ENCODE data around the gene SLC47A1.
"Not testable (repeated sequence)": the region's sequence is repeated elsewhere in the genome, so short reads cannot be mapped to it uniquely, and the experiment has no call there.

The SLC47A1 gene

GRCh38 chr17:19523690-19524089 lies 10.0 kb upstream of the SLC47A1 start:
- DNase-seq: no peak

GRCh38 chr17:19526950-19527349 lies 6.7 kb upstream of the SLC47A1 start:
- DNase-seq: not testable (repeated sequence)

DNA sequence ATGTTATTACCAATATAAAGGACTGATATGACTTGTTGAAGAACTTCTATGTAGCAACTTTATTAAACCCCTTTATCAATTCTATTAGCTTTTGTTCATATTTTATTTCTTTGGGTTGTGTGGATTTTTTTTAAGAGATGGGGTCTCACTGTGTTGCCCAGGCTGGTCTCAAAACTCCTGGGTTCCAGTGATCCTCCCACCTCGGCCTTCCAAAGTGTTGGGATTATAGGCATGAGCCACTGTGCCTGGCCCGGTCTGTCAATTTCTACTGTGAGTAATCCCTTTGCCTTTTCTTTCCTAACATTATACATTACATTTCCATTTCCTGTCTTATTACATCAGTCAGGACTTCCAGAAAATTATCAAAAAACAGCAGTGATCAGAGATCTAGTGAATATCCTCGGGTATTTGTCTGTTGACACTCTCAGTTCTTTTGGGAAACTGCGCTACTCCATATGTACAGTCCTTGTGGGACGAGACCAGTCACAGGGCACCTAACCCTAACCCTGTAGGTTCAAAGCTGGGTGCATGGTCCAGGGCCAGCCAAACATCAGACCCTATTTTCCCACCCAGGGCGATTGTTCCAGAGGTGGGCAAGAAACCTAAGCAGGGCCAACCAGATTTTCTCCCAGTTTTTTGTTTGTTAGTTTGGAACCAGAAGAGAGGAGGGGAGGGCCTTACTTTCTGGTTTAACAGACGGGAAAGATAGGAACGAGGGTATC lies 1.7 kb upstream of the SLC47A1 start:
- no peak for DNase-seq

GRCh38 chr17:19533036-19533717 lies 477 bp upstream of the SLC47A1 start:
- no peak for DNase-seq

- no peak for DNase-seq
These were observed 1.0 kb downstream of the SLC47A1 start for GRCh38 chr17:19534562-19535149.

DNA sequence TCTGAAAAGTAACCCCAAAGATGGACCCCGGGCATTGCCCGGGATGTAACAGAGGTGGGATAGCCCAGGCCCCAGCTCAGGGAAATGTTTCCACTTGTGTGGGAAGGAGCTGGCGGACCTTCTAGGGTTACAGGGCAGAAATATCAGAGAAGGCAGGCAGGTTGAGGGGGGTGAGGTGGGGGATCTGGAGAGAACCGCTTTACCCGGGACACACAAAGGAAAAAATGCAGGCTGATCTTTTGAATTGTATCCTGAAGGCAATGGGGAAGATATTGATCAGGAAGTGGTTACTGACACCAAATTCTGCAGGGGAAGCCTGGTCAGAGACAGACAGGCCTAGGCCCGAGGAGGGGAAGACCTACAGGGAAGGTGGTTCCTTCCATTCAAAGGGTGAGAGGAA lies 3.5 kb downstream of the SLC47A1 start:
- no peak for DNase-seq

GRCh38 chr17:19538095-19539039 lies 4.7 kb downstream of the SLC47A1 start:
- no peak for DNase-seq

GRCh38 chr17:19539040-19539399 lies 5.4 kb downstream of the SLC47A1 start:
- no peak for DNase-seq

GRCh38 chr17:19539841-19540311 lies 6.2 kb downstream of the SLC47A1 start:
- no peak for DNase-seq

DNA sequence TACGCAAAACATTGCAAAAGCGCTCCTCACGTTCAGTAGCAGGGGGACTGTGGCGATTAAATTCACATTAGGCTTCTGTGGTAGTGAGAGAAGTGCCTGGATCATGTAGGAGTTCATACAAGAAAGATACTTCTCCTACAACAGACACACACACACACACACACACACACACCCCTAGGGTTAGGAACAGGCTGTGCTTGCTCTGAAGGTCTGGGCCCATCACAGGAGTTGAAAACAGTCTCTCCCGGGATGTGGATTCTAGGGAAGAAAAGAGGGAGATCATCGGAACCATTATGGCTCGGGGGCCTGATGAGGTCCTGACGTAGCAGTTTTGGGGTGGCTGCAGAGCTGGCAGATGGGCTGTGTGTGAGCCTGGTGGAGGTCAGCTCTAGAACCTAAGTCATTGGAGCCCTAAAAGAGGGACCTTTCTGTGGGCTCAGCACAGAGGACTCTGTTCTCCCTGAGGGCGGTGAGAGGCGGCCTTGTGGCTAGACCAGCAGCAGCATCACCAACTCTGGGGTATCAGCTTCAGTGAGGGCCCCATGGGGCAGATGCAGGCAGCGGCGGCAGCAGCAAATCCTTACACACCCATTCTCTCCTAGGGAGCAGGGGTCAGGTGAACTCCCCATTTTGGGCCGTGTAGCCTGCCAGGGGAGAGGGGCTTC lies 7.2 kb downstream of the SLC47A1 start:
- DNase-seq: no peak

DNA sequence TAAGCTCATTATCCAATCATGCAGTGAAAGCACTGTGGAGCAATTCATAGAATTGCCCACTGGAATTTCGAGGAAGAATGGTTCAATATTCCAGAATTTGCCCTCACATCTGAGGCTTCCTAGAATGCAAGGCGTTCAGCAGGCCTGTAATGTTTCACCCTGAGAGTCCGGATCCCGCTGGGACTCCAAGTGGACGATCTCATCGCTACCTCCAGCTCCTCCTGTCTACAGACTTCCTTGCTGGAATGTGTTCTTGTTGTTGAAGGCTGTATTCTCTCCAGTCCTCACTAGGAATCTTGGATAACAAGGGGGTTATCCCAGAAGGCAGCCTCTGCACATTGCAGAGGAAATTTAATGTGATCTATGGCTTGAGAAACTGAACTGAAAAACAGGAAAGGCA lies 7.8 kb downstream of the SLC47A1 start:
- DNase-seq: no peak

DNA sequence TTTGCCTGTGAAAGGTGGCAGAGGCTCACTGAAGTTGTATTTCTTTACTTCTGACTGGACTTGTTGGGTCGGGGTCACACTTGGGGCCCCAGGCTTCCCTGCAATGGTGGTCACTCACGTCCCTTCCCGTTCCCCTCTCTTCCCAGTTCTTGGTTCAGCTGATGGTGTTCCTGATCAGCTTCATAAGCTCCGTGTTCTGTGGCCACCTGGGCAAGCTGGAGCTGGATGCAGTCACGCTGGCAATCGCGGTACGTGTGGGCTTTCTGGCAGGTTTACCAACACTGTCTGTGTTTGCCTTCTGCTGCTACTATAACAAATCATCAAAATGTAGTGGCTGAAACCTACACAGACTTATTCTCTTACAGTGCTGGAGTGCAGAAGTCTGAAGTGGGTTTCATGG lies 8.6 kb downstream of the SLC47A1 start:
- no peak for DNase-seq

DNA sequence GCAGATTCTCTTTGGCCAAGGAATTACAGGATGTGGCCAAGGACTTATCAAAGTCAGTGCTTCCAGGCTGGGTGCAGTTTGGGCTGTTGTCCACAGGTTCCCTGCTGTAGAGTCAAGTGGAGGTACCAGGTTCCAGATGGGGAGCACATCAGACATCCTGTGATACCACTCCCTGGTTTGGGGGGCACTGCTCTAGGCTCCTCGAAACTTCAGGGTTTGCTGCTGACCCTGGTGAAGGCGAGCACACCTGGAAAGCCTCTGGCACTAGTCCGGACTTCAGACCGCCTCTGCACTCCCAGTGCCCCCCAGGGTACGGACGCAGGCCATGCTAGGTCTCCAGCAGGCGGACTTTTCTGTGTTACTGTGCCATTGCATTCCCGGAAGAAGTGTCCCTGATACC lies 10.7 kb downstream of the SLC47A1 start:
- no peak for DNase-seq

DNA sequence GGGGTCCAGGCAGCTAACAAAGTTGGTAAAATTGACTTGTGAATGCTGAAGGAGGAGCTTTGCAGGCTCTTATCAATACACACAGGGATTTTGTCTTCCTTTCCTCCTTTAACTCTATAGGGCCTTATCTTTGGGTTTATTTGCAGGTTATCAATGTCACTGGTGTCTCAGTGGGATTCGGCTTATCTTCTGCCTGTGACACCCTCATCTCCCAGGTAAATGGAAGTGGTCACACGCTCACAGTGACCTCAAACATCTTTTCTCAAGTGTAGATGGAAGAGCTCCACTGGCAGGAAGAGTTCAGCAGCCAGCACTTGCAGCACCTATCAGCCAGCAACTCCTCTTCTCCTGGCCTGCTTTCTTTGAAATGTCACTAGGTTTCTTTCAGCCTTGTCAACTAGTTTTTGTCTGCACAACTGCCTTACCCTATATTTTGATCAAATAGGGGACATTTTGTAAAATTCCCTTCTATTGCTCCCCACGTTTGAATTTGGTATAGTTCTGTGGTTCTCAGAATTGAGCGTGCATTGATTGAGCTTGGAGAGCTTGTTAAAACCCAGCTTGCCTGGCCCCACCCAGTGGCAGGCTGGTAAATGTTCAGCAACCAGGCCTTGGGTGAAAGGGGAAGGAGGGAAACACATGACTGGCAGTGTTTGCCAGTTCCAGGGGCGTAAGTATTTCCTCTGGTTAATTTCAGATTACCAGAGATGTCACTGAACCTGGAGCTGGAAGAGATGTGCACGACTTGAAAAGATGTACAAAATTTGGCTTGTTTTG lies 12.8 kb downstream of the SLC47A1 start:
- no peak for DNase-seq

- no peak for DNase-seq
These were observed 16.3 kb downstream of the SLC47A1 start for GRCh38 chr17:19549746-19550623.

DNA sequence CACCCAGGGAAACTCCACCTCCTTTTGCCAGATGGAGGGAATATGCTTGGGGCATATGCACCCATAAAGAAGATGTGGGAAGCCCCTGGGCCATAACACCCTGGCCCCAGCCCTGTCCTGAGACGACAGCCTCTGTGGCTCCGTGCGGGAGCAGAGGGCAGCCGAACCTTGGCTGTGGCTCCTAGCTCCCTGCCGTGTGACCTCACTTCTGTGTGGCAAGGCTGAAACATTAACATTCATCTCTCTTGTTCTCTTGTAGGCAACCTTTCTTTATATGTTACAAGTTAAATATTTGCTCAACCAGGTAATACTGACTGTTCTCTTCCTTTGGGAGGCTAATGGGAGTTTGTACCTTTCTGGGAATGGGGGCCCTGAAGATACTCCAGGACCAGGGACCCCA lies 17.5 kb downstream of the SLC47A1 start:
- DNase-seq: no peak

DNA sequence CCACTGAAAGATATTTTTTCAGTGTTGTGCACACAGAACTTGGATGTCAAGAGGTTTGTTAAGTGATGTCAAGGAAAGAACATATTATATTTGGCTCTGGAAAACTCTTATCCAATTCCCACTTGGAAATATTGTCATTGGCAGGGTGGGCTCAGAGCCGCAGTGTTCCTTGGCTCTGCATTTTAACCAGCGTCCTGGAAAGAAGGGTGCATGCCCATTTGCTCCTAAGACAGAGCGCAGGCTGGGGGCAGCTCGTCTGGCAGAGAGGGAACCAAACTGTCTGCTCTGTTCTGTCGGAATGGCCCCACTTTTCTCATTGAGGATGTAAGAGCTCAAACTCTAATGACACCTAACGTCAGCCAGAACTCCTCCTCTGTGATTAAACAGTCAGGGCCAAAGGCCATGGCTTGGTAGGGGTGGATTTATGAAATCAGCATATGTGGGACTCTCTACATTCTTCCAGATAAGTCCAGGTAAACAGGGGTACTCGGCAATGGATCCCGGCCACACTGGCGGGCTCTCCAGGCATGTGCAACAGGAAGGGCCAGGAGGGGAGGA lies 18.0 kb downstream of the SLC47A1 start:
- DNase-seq: no peak

DNA sequence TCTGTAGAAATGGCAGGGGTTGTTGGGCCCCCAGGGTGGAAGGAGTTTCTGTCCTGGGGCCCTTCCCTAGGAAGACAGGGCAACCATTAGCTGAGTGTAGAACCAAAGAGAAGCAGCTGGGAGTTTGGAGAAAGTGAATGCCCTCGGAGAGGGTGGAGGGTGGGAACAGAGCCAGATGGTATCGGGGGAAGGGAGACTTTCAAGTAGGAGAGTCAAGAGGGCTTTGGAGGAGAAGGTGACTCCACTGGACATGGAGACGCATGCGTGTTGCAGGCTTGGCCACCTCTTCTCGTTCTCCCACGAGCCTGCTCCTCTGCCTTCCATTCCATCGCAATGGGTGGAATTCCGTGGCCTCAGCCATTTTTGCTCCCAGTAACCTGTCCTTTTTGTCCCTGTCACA lies 19.4 kb downstream of the SLC47A1 start:
- no peak for DNase-seq

DNA sequence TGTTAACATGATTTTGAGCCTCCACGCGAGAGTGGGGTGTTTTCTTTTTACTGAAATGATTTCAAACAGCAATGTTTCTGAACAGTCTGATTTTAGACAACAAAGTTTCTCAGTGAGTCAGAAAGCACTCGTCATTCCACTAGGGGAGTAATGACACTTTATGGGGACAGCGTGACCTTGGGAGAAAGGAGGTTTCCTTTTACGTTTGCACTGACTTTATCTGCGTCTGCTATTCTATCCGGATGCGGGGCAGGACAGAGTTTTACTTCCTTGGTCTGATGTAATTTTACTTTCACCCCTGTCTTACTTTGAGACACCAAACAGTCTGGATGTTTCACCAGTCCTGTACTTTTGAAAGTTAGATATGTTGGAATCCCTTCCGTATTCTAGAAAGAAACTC lies 20.7 kb downstream of the SLC47A1 start:
- DNase-seq: no peak

DNA sequence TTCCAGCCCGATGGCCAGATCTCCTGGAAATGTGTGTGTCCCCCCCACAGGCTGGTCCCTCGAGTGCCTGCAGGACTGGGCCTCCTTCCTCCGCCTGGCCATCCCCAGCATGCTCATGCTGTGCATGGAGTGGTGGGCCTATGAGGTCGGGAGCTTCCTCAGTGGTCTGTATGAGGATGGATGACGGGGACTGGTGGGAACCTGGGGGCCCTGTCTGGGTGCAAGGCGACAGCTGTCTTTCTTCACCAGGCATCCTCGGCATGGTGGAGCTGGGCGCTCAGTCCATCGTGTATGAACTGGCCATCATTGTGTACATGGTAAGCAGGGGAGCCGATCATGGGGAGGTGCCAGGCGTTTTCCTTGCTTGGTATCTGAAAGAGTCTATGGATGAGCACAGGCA lies 22.1 kb downstream of the SLC47A1 start:
- DNase-seq: no peak
